Karpas-422 (cell line): ENCODE measurements around the gene ZNF26. TPM values are rescaled to one million over a fixed set of nuclear protein-coding genes. Genes with fewer than 3 reads are reported as not detected.
A peak's percentile ranks its signal among the peaks of the same experiment; 100 is the strongest.

ENCODE experiments used
- DNase-seq: peaks from one replicate; pipeline ENCODE4 v3.0.0-alpha.2; 2015
- H2AFZ ChIP-seq: fragments of 200-600 bp; sonication (generic); 2 replicates; pipeline ENCODE4 v1.6.1; 2014; ENCODE audit warnings: antibody characterized with exemption, low read length, mixed read lengths
- H3K27ac ChIP-seq: fragments of 200-600 bp; sonication (generic); 2 replicates; pipeline ENCODE4 v1.5.1; 2014; ENCODE audit warnings: mild to moderate bottlenecking, low read length, moderate library complexity
- H3K27me3 ChIP-seq: fragments of 200-600 bp; sonication (generic); 2 replicates; pipeline ENCODE4 v1.6.1; 2014; ENCODE audit warnings: low read length, mixed read lengths
- H3K36me3 ChIP-seq: fragments of 200-600 bp; sonication (generic); 2 replicates; pipeline ENCODE4 v1.6.1; 2014; ENCODE audit warnings: low read length, mixed read lengths; ENCODE audit not compliant: insufficient read depth
- H3K4me1 ChIP-seq: fragments of 200-600 bp; sonication (generic); 2 replicates; pipeline ENCODE4 v1.6.1; 2014; ENCODE audit warnings: mild to moderate bottlenecking, low read length, mixed read lengths
- H3K4me2 ChIP-seq: fragments of 200-600 bp; sonication (generic); 2 replicates; pipeline ENCODE4 v1.6.1; 2014; ENCODE audit warnings: low read length, low read depth, mild to moderate bottlenecking; ENCODE audit not compliant: poor library complexity, severe bottlenecking
- H3K4me3 ChIP-seq: fragments of 200-600 bp; sonication (generic); 2 replicates; pipeline ENCODE4 v1.5.1; 2014; ENCODE audit warnings: mild to moderate bottlenecking, antibody characterized with exemption, low read length, mixed read lengths
- H3K79me2 ChIP-seq: fragments of 200-600 bp; sonication (generic); 2 replicates; pipeline ENCODE4 v1.6.1; 2014; ENCODE audit warnings: mild to moderate bottlenecking, low read length, mixed read lengths
- H3K9ac ChIP-seq: fragments of 200-600 bp; sonication (generic); 2 replicates; pipeline ENCODE4 v1.6.0; 2014; ENCODE audit warnings: low read length
- H3K9me2 ChIP-seq: fragments of 200-600 bp; sonication (generic), shearing (Covaris generic); replicated peaks from 2 replicates; pipeline ENCODE4 v1.6.0; 2014; ENCODE audit warnings: mild to moderate bottlenecking, low read length, moderate library complexity; ENCODE audit not compliant: insufficient read depth
- H3K9me3 ChIP-seq: fragments of 300-700, 200-600 bp; sonication (generic); 2 replicates; pipeline ENCODE4 v1.6.1; 2014; ENCODE audit warnings: low read length, mixed read lengths
- H4K20me1 ChIP-seq: fragments of 200-600 bp; sonication (generic); 2 replicates; pipeline ENCODE4 v1.6.1; 2014; ENCODE audit warnings: mild to moderate bottlenecking, antibody characterized with exemption, low read length, low read depth; ENCODE audit not compliant: insufficient read depth
- total RNA-seq: library from RNA; depleted of rRNA; stranded (reverse); fragments of >200 nt; shearing (Covaris generic); gene quantifications from 2 replicates; pipeline ENCODE4 v1.2.3, GENCODE V29; 2014; ENCODE audit warnings: low replicate concordance

The ZNF26 gene
- total RNA-seq, 1 experiment from 2014 or later, result 12.7 TPM

- H3K27ac ChIP-seq, result no peak overlapping the region
- no peak overlapping the region for H3K4me2 ChIP-seq
- H3K9me3 ChIP-seq, result peaks cover 16% of the 10 kb centered on the region; the same call in 1 of the 2 replicates
- no peaks in the 10 kb centered on the region for H3K9me2 ChIP-seq
- H2AFZ ChIP-seq, result no peak overlapping the region
- H3K36me3 ChIP-seq, result peaks cover 5% of the 10 kb centered on the region
- H3K9ac ChIP-seq, result no peak overlapping the region
- H3K79me2 ChIP-seq, result no peaks in the 10 kb centered on the region
- no peaks in the 10 kb centered on the region for H3K27me3 ChIP-seq
- no peaks in the 10 kb centered on the region for H4K20me1 ChIP-seq
- no peak overlapping the region for H3K4me3 ChIP-seq
- no peak for DNase-seq
- no peaks in the 10 kb centered on the region for H3K4me1 ChIP-seq
Observed at GRCh38 chr12:133026996-133027395, 40.8 kb downstream of the ZNF26 start.

DNA sequence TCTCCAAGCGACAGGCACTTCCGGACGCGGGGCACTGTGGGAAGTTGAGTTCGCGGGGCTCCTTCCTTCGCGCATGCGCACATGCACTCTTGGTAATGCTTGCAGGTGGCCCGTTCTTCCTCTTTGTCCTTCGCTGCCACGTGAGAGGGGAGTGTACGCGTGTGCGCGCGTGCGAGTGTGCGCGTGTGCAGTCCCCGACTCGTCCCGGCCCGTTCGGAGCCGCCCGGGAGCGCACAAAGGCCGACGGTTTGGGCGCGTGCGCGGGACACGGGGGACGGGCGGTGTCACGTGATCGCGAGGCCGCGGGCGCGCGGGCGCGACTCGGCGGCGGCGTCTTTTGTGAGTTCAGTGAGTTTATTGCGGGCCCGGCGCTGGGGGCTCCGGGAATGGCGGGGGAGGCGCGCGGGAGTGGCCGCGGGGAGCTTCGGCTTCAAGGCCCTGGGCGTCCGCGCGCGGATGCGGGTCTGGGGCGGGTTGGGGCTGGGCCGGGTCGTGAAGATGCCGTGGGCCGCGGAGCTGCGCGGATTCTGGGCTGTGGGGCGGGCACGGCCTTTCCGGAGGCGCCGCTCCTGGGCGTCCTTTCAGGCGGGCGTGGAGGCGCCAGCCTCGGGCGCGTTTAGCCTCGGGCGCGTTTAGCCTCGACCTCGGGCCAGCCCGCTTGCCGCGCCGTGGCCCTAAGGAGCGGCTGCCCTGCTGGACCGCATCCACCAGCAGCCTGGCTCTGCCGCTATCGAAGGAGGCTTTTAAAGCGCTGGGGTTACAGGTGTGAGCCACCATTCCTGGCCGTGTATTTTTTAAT, 51.2 kb downstream of the ZNF26 start, which contains the start of gene ZNF84:
Gene ZNF84, plus strand, starts transcription at position 303 of the 799 bp plus-strand sequence. CDS start 3,959 bp downstream, outside the sequence.
- Histone ChIP-seq H3K27me3 (no peaks in the 10 kb centered on the region), H3K79me2 (peaks cover 48% of the 10 kb centered on the region), H4K20me1 (no peaks in the 10 kb centered on the region), H3K4me2 (peak within 1 kb of the TSS; percentile 78), H3K27ac (peak within 1 kb of the TSS; percentile 73), H3K9me2 (no peaks in the 10 kb centered on the region), H3K9ac (peak within 1 kb of the TSS; percentile 78), H3K36me3 (peaks cover 43% of the 10 kb centered on the region), H3K9me3 (peaks cover 43% of the 10 kb centered on the region), H3K4me3 (peak within 1 kb of the TSS; percentile 74), H2AFZ (peak within 1 kb of the TSS; percentile 35; the same call in 1 of the 2 replicates), H3K4me1 (peaks cover 6% of the 10 kb centered on the region)
- DNase-seq, result peak; percentile 99

GRCh38 chr12:133038118-133038709, 52.0 kb downstream of the ZNF26 start:
- Histone ChIP-seq H3K4me1 (peaks cover 6% of the 10 kb centered on the region), H3K36me3 (peaks cover 51% of the 10 kb centered on the region), H3K4me2 (peak overlapping the region; percentile 78), H3K9me3 (peaks cover 49% of the 10 kb centered on the region), H3K9me2 (no peaks in the 10 kb centered on the region), H3K4me3 (peak overlapping the region; percentile 74), H3K79me2 (peaks cover 56% of the 10 kb centered on the region), H4K20me1 (no peaks in the 10 kb centered on the region), H3K9ac (peak overlapping the region; percentile 78), H3K27ac (peak overlapping the region; percentile 73), H2AFZ (peak overlapping the region; percentile 35; the same call in 1 of the 2 replicates), H3K27me3 (no peaks in the 10 kb centered on the region)
- DNase-seq, result no peak

- H3K9me2 ChIP-seq, result no peaks in the 10 kb centered on the region
- DNase-seq, result no peak
- H2AFZ ChIP-seq, result no peak overlapping the region
- peaks cover 67% of the 10 kb centered on the region for H3K9me3 ChIP-seq
- H3K4me1 ChIP-seq, result no peaks in the 10 kb centered on the region
- no peak overlapping the region for H3K9ac ChIP-seq
- H3K4me3 ChIP-seq, result no peak overlapping the region
- H3K27ac ChIP-seq, result no peak overlapping the region
- H3K79me2 ChIP-seq, result peaks cover 45% of the 10 kb centered on the region
- H3K36me3 ChIP-seq, result peaks cover 96% of the 10 kb centered on the region
- H4K20me1 ChIP-seq, result no peaks in the 10 kb centered on the region
- H3K4me2 ChIP-seq, result no peak overlapping the region
- no peaks in the 10 kb centered on the region for H3K27me3 ChIP-seq
Observed at GRCh38 chr12:133046698-133047097, 60.5 kb downstream of the ZNF26 start.

- no peaks in the 10 kb centered on the region for H3K79me2 ChIP-seq
- no peak overlapping the region for H3K9ac ChIP-seq
- H3K4me1 ChIP-seq, result no peaks in the 10 kb centered on the region
- H3K9me2 ChIP-seq, result no peaks in the 10 kb centered on the region
- no peak overlapping the region for H3K4me3 ChIP-seq
- peaks cover 76% of the 10 kb centered on the region for H3K9me3 ChIP-seq
- H4K20me1 ChIP-seq, result no peaks in the 10 kb centered on the region
- peaks cover 53% of the 10 kb centered on the region for H3K36me3 ChIP-seq
- no peaks in the 10 kb centered on the region for H3K27me3 ChIP-seq
- H2AFZ ChIP-seq, result no peak overlapping the region
- no peak overlapping the region for H3K27ac ChIP-seq
- no peak overlapping the region for H3K4me2 ChIP-seq
- DNase-seq, result no peak
Observed at GRCh38 chr12:133057446-133057845, 71.3 kb downstream of the ZNF26 start.

- no peak overlapping the region for H3K27ac ChIP-seq
- peak; percentile 46 for DNase-seq
- H3K9ac ChIP-seq, result no peak overlapping the region
- no peaks in the 10 kb centered on the region for H3K79me2 ChIP-seq
- 0 out of 2 replicates have a peak overlapping the region, but pooled peaks have one; percentile 3 for H3K4me3 ChIP-seq
- no peaks in the 10 kb centered on the region for H4K20me1 ChIP-seq
- H3K4me1 ChIP-seq, result no peaks in the 10 kb centered on the region
- H3K4me2 ChIP-seq, result no peak overlapping the region
- peaks cover 77% of the 10 kb centered on the region for H3K9me3 ChIP-seq
- H3K27me3 ChIP-seq, result no peaks in the 10 kb centered on the region
- no peaks in the 10 kb centered on the region for H3K9me2 ChIP-seq
- no peak overlapping the region for H2AFZ ChIP-seq
- H3K36me3 ChIP-seq, result peaks cover 48% of the 10 kb centered on the region
Observed at GRCh38 chr12:133058203-133059113, 72.3 kb downstream of the ZNF26 start.

- no peak overlapping the region for H3K27ac ChIP-seq
- H4K20me1 ChIP-seq, result no peaks in the 10 kb centered on the region
- H3K9me3 ChIP-seq, result peaks cover 85% of the 10 kb centered on the region
- no peak overlapping the region for H3K4me2 ChIP-seq
- no peak overlapping the region for H3K4me3 ChIP-seq
- no peak overlapping the region for H2AFZ ChIP-seq
- H3K9me2 ChIP-seq, result no peaks in the 10 kb centered on the region
- DNase-seq, result no peak
- H3K4me1 ChIP-seq, result no peaks in the 10 kb centered on the region
- H3K36me3 ChIP-seq, result peaks cover 25% of the 10 kb centered on the region
- no peaks in the 10 kb centered on the region for H3K79me2 ChIP-seq
- H3K27me3 ChIP-seq, result no peaks in the 10 kb centered on the region
- H3K9ac ChIP-seq, result no peak overlapping the region
Observed at GRCh38 chr12:133061954-133062353, 75.8 kb downstream of the ZNF26 start.
